ENCODE results near the gene KRT2.

The KRT2 gene

DNA sequence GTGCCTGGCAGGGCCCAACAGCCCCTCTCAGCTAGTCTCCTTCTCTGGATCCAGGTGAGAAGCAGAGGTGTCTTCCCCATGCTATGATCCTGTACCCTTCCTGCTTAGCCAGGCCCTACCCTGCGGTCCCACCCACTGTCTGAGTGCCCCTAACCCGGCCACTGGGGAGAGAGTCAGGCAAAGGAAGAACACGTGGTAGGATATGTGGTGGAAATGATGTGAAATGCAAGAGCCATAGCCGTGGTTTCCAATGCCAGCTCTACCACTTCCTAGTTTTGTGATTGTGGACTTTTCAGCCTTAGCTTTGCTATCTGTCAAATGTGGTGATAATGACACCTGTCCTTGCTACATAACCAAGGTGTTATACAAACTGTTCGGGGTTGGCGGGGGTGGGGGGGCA lies 15.8 kb downstream of the KRT2 start:
- TF ChIP-seq, protein P1, sequence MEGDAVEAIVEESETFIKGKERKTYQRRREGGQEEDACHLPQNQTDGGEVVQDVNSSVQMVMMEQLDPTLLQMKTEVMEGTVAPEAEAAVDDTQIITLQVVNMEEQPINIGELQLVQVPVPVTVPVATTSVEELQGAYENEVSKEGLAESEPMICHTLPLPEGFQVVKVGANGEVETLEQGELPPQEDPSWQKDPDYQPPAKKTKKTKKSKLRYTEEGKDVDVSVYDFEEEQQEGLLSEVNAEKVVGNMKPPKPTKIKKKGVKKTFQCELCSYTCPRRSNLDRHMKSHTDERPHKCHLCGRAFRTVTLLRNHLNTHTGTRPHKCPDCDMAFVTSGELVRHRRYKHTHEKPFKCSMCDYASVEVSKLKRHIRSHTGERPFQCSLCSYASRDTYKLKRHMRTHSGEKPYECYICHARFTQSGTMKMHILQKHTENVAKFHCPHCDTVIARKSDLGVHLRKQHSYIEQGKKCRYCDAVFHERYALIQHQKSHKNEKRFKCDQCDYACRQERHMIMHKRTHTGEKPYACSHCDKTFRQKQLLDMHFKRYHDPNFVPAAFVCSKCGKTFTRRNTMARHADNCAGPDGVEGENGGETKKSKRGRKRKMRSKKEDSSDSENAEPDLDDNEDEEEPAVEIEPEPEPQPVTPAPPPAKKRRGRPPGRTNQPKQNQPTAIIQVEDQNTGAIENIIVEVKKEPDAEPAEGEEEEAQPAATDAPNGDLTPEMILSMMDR (conservative IDR thresholded peaks at IDR 0.05; ENCODE audit: low read length): no peak
- no peak overlapping the region for H3K4me3 ChIP-seq (ENCODE audit: low read length)
- no peak for DNase-seq (ENCODE audit: low read depth)

DNA sequence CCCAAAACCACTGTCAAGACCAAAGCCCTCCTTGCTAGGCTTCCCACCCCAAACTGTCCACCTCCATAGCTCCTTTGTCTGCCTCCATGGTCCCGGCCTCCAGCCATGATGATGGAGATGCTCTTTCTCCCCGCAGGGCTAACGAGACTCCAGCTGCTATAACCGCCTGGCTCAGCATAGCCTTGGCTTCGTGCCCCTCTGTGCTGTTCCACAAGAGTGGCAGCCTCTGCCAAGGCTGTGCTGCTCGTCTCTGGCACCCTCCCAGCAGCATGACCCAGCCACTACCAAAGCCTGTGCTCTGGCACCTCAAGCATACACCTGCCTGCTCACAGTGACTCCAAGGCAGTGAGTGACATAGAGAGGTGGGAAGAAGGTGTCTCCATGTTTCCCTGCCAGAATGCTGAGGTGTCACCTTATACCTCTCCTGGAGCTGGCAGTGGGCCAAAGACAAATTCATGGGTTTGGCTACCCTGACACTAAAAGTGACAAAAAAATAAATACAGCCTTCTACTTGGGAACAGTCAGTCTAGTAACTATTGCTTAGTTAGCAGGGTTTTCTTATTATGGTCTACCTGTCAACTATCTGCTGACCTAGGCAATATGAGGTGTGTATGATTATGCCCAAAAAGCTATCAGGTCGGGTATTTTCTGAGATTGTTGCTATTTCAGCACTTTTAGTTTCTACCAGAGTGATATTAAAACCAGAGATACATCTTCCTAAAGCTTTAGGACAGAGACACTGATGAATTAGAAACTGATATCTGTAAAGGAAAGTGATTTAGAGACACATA lies 17.6 kb downstream of the KRT2 start:
- no peak overlapping the region for H3K4me3 ChIP-seq (ENCODE audit: low read length)
- TF ChIP-seq, protein P1 (conservative IDR thresholded peaks at IDR 0.05; ENCODE audit: low read length): no peak
- no peak for DNase-seq (ENCODE audit: low read depth)

DNA sequence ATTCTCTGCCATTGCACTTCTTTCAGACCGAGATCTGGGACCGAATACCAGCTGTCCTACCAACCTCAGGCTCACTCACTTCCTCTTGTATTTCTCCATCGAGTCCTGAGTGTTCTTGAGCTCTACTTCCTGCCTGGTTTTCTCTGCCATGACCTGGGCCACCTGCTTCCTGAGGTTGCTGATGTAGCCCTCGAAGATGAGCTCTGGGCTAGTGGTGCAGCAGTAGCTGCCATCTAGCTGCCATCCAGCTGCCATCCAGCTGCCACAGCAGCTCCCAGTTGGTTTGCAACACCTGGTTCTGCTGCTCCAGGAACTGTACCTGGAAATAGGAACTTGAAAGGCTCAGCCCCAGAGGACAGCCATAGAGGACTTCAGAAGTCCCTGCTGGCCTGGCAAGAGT lies 18.6 kb downstream of the KRT2 start:
- DNase-seq (ENCODE audit: low read depth): no peak
- TF ChIP-seq, protein P1 (conservative IDR thresholded peaks at IDR 0.05; ENCODE audit: low read length): no peak
- H3K4me3 ChIP-seq (ENCODE audit: low read length): no peak overlapping the region

DNA sequence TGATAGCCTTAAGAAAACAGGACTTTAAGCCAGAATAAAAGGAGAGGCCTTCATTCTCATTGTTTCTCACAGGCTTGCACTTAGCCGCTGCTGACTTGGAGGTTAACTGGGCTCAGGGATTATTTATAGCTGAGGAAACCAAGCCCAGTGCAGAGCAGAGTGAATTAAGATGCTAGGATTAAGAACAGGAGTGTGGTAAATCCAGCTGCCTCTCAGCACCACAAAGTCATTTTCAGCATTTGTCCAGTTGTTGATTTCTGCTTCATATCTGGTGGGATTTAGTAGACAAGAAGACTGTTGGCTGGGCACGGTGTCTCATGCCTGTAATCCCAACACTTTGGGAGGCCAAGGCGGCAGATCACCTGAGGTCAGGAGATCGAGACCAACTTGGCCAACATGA lies 19.4 kb downstream of the KRT2 start:
- DNase-seq (ENCODE audit: low read depth): no peak
- no peak overlapping the region for H3K4me3 ChIP-seq (ENCODE audit: low read length)
- TF ChIP-seq, protein P1 (conservative IDR thresholded peaks at IDR 0.05; ENCODE audit: low read length): no peak

DNA sequence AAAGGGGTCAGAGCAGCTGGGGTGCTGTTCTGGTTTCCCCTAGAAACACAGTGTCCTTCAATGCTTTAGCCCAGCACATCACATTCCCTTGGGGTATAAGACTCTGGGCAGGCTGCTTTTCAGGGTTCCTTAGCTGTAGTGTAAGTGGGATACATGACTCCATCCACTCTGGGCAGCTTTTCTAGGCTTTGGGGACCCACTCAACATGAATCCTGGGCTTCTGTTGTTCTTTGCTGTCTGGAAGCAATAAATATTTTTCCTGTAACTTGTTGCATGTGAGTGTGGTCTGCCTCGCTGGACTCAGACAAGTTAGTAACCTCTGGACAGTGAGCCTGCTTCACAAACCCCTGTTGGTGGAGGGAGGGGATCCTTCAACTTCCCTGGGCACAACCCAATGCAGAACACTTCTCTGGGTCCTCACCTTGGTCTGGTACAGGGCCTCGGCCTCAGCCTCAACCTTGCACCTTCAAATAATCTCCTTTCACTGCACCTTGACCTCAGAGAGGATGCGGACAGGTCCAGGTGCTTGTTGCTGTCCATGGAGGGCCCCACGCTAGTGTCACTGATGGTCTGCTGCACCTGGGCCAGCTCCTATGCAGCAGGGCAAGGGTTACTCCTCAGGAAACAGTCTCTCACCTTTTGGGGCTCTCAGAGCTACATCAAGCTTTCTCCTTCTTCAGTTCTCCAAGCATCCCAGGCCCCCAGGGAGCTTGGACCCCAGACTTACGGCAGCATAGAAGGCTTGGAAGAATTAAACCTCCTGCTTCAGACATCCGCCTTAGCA lies 20.1 kb downstream of the KRT2 start:
- DNase-seq (ENCODE audit: low read depth): no peak
- no peak overlapping the region for H3K4me3 ChIP-seq (ENCODE audit: low read length)
- TF ChIP-seq, protein P1 (conservative IDR thresholded peaks at IDR 0.05; ENCODE audit: low read length): no peak

DNA sequence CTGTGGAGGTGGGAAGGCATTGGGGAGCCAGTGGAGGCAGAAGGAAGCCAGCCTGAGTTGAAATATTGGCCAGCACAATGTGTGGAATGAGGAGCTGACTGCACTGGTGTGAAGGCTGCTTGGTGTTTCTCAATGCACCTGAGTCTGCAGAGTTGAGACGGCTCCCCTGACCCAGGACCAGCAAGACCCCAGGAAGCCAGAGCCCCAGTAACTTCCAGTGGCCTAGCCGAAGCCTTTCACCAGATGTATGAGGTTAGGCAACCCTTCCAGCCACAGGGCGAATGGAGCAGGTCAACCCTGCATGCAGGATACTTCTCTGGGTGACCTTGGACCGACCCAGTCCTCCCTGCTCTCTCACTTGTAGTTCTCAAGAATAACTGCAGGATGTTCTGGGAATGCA lies 20.7 kb downstream of the KRT2 start:
- TF ChIP-seq, protein P1 (conservative IDR thresholded peaks at IDR 0.05; ENCODE audit: low read length): no peak
- no peak for DNase-seq (ENCODE audit: low read depth)
- H3K4me3 ChIP-seq (ENCODE audit: low read length): no peak overlapping the region
